NT2/D1 (cell line): Measurements from ENCODE around the gene C16orf74.
A peak's percentile ranks its signal among the peaks of the same experiment; 100 is the strongest.

Experiments
- DNase-seq: peaks from one replicate; pipeline ENCODE4 v3.0.0-alpha.2; 2011; ENCODE audit warnings: low read depth, low spot score
- H3K27me3 ChIP-seq: 2 replicates; pipeline ENCODE4 v1.6.0; 2011; ENCODE audit warnings: mild to moderate bottlenecking; ENCODE audit not compliant: insufficient read length, insufficient read depth
- H3K36me3 ChIP-seq: 2 replicates; pipeline ENCODE4 v1.6.1; 2011; ENCODE audit warnings: mild to moderate bottlenecking, low read length, mixed read lengths; ENCODE audit not compliant: insufficient read depth, insufficient read length
- H3K4me1 ChIP-seq: 2 replicates; pipeline ENCODE4 v1.5.1; 2011; ENCODE audit not compliant: insufficient read depth, insufficient read length
- H3K4me3 ChIP-seq: 2 replicates; pipeline ENCODE4 v1.5.1; 2011; ENCODE audit warnings: low read depth; ENCODE audit not compliant: insufficient read length
- H3K9ac ChIP-seq: 2 replicates; pipeline ENCODE4 v1.6.0; 2011; ENCODE audit warnings: low read depth; ENCODE audit not compliant: insufficient read length
- H3K9me3 ChIP-seq: 2 replicates; pipeline ENCODE4 v1.5.1; 2011; ENCODE audit warnings: mild to moderate bottlenecking, low read length; ENCODE audit not compliant: insufficient read depth
- SUZ12 ChIP-seq: IDR thresholded peaks from 2 replicates; pipeline ENCODE4 v1.6.1; 2011; ENCODE audit not compliant: insufficient read length, insufficient read depth; ENCODE audit errors: extremely low read depth
- YY1 ChIP-seq: IDR thresholded peaks from 2 replicates; pipeline ENCODE4 v1.6.1; 2011; ENCODE audit not compliant: insufficient read length, insufficient read depth
- ZNF274 ChIP-seq: IDR thresholded peaks from 2 replicates; pipeline ENCODE4 v1.6.1; 2011; ENCODE audit warnings: mild to moderate bottlenecking, low read depth, low read length

The C16orf74 gene

GRCh38 chr16:85753976-85754375, 3.1 kb upstream of the C16orf74 start:
- no peak for TF ChIP-seq SUZ12
- no peak for TF ChIP-seq ZNF274
- no peak for TF ChIP-seq YY1
- no peak for DNase-seq
- Histone ChIP-seq H3K9me3 (no peaks in the 10 kb centered on the region), H3K9ac (peak overlapping the region; percentile 27), H3K4me3 (no peak overlapping the region), H3K27me3 (peaks cover 19% of the 10 kb centered on the region), H3K36me3 (no peaks in the 10 kb centered on the region), H3K4me1 (peaks cover 40% of the 10 kb centered on the region)

- no peak for DNase-seq
- no peak for TF ChIP-seq SUZ12
- TF ChIP-seq YY1 = no peak
- no peak for TF ChIP-seq ZNF274
- H3K9me3 ChIP-seq = no peaks in the 10 kb centered on the region
- no peaks in the 10 kb centered on the region for H3K36me3 ChIP-seq
- peaks cover 40% of the 10 kb centered on the region for H3K4me1 ChIP-seq
- H3K4me3 ChIP-seq = no peak overlapping the region
- peaks cover 19% of the 10 kb centered on the region for H3K27me3 ChIP-seq
- no peak overlapping the region for H3K9ac ChIP-seq
Observed at GRCh38 chr16:85753559-85753958, 2.7 kb upstream of the C16orf74 start.

GRCh38 chr16:85752511-85753420, 1.9 kb upstream of the C16orf74 start:
- Histone ChIP-seq H3K4me1 (peaks cover 40% of the 10 kb centered on the region), H3K36me3 (no peaks in the 10 kb centered on the region), H3K4me3 (no peak overlapping the region), H3K9me3 (no peaks in the 10 kb centered on the region), H3K27me3 (peaks cover 19% of the 10 kb centered on the region), H3K9ac (peak overlapping the region; percentile 59)
- DNase-seq = no peak
- TF ChIP-seq SUZ12 (no peak), YY1 (no peak), ZNF274 (no peak)

GRCh38 chr16:85751698-85752501, 1.0 kb upstream of the C16orf74 start:
- H3K27me3 ChIP-seq = peaks cover 19% of the 10 kb centered on the region
- H3K4me1 ChIP-seq = peaks cover 43% of the 10 kb centered on the region
- H3K36me3 ChIP-seq = no peaks in the 10 kb centered on the region
- DNase-seq = no peak
- TF ChIP-seq SUZ12 (no peak), YY1 (no peak), ZNF274 (no peak)
- H3K9me3 ChIP-seq = no peaks in the 10 kb centered on the region
- peak overlapping the region; percentile 74 for H3K9ac ChIP-seq
- H3K4me3 ChIP-seq = peak overlapping the region; percentile 8

- Histone ChIP-seq H3K9me3 (no peaks in the 10 kb centered on the region), H3K4me1 (peaks cover 43% of the 10 kb centered on the region), H3K9ac (peak overlapping the region; percentile 90), H3K27me3 (peaks cover 19% of the 10 kb centered on the region), H3K4me3 (peak overlapping the region; percentile 76), H3K36me3 (no peaks in the 10 kb centered on the region)
- DNase-seq = no peak
- TF ChIP-seq ZNF274 (no peak), YY1 (no peak), SUZ12 (no peak)
Observed at GRCh38 chr16:85750146-85750826, 610 bp downstream of the C16orf74 start.

- peak overlapping the region; percentile 76 for H3K4me3 ChIP-seq
- peaks cover 45% of the 10 kb centered on the region for H3K4me1 ChIP-seq
- no peak for DNase-seq
- no peak for TF ChIP-seq ZNF274
- TF ChIP-seq SUZ12 = no peak
- TF ChIP-seq YY1 = no peak
- peaks cover 19% of the 10 kb centered on the region for H3K27me3 ChIP-seq
- peak overlapping the region; percentile 90 for H3K9ac ChIP-seq
- H3K36me3 ChIP-seq = no peaks in the 10 kb centered on the region
- no peaks in the 10 kb centered on the region for H3K9me3 ChIP-seq
Observed at GRCh38 chr16:85749771-85750145, 1.1 kb downstream of the C16orf74 start.
